Stimulated activated effector memory CD8-positive, alpha-beta T cell treated with anti-CD3 and anti-CD28 coated beads, Interleukin-12 subunit alpha, Interleukin-12 subunit beta, amount 100 ng/mL, for 72 hours (primary cell): ENCODE data around the gene KCNS3.
A peak's percentile ranks its signal among the peaks of the same experiment; 100 is the strongest.

Source experiments
- ATAC-seq: fragments of 150-1000 bp; cut with Tn5 transposase; 2 replicates; pipeline ENCODE4 v1.10.0; 2021
- DNase-seq, 2 donors: peaks; one replicate each; pipeline ENCODE4 v3.0.0; 2021 to 2022; ENCODE audit warnings: low spot score in 2 of 2
- H3K27ac Mint-ChIP-seq: one replicate; pipeline ENCODE4 v1.8.0; 2022; ENCODE audit warnings: mild to moderate bottlenecking, mixed read lengths
- H3K36me3 Mint-ChIP-seq: one replicate; pipeline ENCODE4 v1.8.0; 2022; ENCODE audit warnings: mild to moderate bottlenecking, mixed read lengths
- H3K4me1 Mint-ChIP-seq: one replicate; pipeline ENCODE4 v1.8.0; 2022; ENCODE audit warnings: mixed read lengths
- H3K4me3 Mint-ChIP-seq: one replicate; pipeline ENCODE4 v1.8.0; 2022; ENCODE audit warnings: mild to moderate bottlenecking, mixed read lengths
- H3K9me3 Mint-ChIP-seq: one replicate; pipeline ENCODE4 v1.8.0; 2022; ENCODE audit warnings: mixed read lengths

The KCNS3 gene

GRCh38 chr2:17878281-17879136 is at the start of gene KCNS3:
Gene KCNS3, plus strand, starts transcription at chr2:17878667. Its CDS starts 52,342 bp downstream, at chr2:17931009.
- H3K9me3 Mint-ChIP-seq = peaks cover 3% of the 10 kb centered on the region
- ATAC-seq (peak; percentile 73), DNase-seq (peak in 1 of 2 donors; percentile 54)
- H3K4me3 Mint-ChIP-seq = peak within 1 kb of the TSS; percentile 58
- no peaks in the 10 kb centered on the region for H3K36me3 Mint-ChIP-seq
- H3K27ac Mint-ChIP-seq = no peak within 1 kb of the TSS
- H3K4me1 Mint-ChIP-seq = peaks cover 9% of the 10 kb centered on the region

- Mint-ChIP-seq H3K9me3 (no peaks in the 10 kb centered on the region), H3K36me3 (no peaks in the 10 kb centered on the region), H3K4me1 (no peaks in the 10 kb centered on the region), H3K27ac (no peak overlapping the region), H3K4me3 (no peak overlapping the region)
- DNase-seq = peak; percentile 27 to 74
- ATAC-seq = peak; percentile 57
Measured at GRCh38 chr2:17830053-17831034, 48.1 kb upstream of the KCNS3 start.

GRCh38 chr2:17835516-17835915 is 43.0 kb upstream of the KCNS3 start:
- Mint-ChIP-seq H3K4me1 (no peaks in the 10 kb centered on the region), H3K36me3 (no peaks in the 10 kb centered on the region), H3K27ac (no peak overlapping the region), H3K9me3 (no peaks in the 10 kb centered on the region), H3K4me3 (no peak overlapping the region)
- no peak for ATAC-seq
- DNase-seq = no peak

- Mint-ChIP-seq H3K4me1 (no peaks in the 10 kb centered on the region), H3K9me3 (no peaks in the 10 kb centered on the region), H3K4me3 (no peak overlapping the region), H3K36me3 (no peaks in the 10 kb centered on the region), H3K27ac (no peak overlapping the region)
- no peak for DNase-seq
- ATAC-seq = no peak
Measured at GRCh38 chr2:17839959-17840358, 38.5 kb upstream of the KCNS3 start.

- Mint-ChIP-seq H3K9me3 (no peaks in the 10 kb centered on the region), H3K27ac (no peak overlapping the region), H3K4me1 (no peaks in the 10 kb centered on the region), H3K4me3 (no peak overlapping the region), H3K36me3 (no peaks in the 10 kb centered on the region)
- ATAC-seq (no peak), DNase-seq (no peak)
Measured at GRCh38 chr2:17843457-17843856, 35.0 kb upstream of the KCNS3 start.

- Mint-ChIP-seq H3K4me1 (no peaks in the 10 kb centered on the region), H3K27ac (no peak overlapping the region), H3K36me3 (no peaks in the 10 kb centered on the region), H3K4me3 (no peak overlapping the region), H3K9me3 (no peaks in the 10 kb centered on the region)
- DNase-seq = no peak
- ATAC-seq = no peak
Measured at GRCh38 chr2:17845806-17846205, 32.7 kb upstream of the KCNS3 start.

- Mint-ChIP-seq H3K9me3 (no peaks in the 10 kb centered on the region), H3K27ac (no peak overlapping the region), H3K36me3 (no peaks in the 10 kb centered on the region), H3K4me3 (no peak overlapping the region), H3K4me1 (peaks cover 1% of the 10 kb centered on the region)
- DNase-seq = no peak
- ATAC-seq = no peak
Measured at GRCh38 chr2:17846676-17847075, 31.8 kb upstream of the KCNS3 start.

- no peak for ATAC-seq
- Mint-ChIP-seq H3K36me3 (no peaks in the 10 kb centered on the region), H3K4me1 (peaks cover 6% of the 10 kb centered on the region), H3K27ac (no peak overlapping the region), H3K9me3 (no peaks in the 10 kb centered on the region), H3K4me3 (no peak overlapping the region)
- DNase-seq = no peak
Measured at GRCh38 chr2:17847236-17847635, 31.2 kb upstream of the KCNS3 start.

GRCh38 chr2:17849275-17849674 is 29.2 kb upstream of the KCNS3 start:
- H3K4me3 Mint-ChIP-seq = no peak overlapping the region
- no peak for ATAC-seq
- DNase-seq = no peak
- peaks cover 6% of the 10 kb centered on the region for H3K4me1 Mint-ChIP-seq
- no peaks in the 10 kb centered on the region for H3K9me3 Mint-ChIP-seq
- no peaks in the 10 kb centered on the region for H3K36me3 Mint-ChIP-seq
- no peak overlapping the region for H3K27ac Mint-ChIP-seq

- H3K9me3 Mint-ChIP-seq = no peaks in the 10 kb centered on the region
- H3K27ac Mint-ChIP-seq = no peak overlapping the region
- no peaks in the 10 kb centered on the region for H3K36me3 Mint-ChIP-seq
- DNase-seq (no peak), ATAC-seq (no peak)
- peaks cover 6% of the 10 kb centered on the region for H3K4me1 Mint-ChIP-seq
- no peak overlapping the region for H3K4me3 Mint-ChIP-seq
Measured at GRCh38 chr2:17850151-17850550, 28.3 kb upstream of the KCNS3 start.

GRCh38 chr2:17851731-17852585 is 26.5 kb upstream of the KCNS3 start:
- peak; percentile 47 for ATAC-seq
- Mint-ChIP-seq H3K4me1 (peaks cover 6% of the 10 kb centered on the region), H3K4me3 (no peak overlapping the region), H3K9me3 (no peaks in the 10 kb centered on the region), H3K27ac (no peak overlapping the region), H3K36me3 (no peaks in the 10 kb centered on the region)
- peak in 1 of 2 donors; percentile 54 for DNase-seq

GRCh38 chr2:17853799-17854198 is 24.7 kb upstream of the KCNS3 start:
- no peak for ATAC-seq
- no peak for DNase-seq
- H3K4me3 Mint-ChIP-seq = no peak overlapping the region
- no peaks in the 10 kb centered on the region for H3K36me3 Mint-ChIP-seq
- H3K27ac Mint-ChIP-seq = no peak overlapping the region
- H3K4me1 Mint-ChIP-seq = peaks cover 6% of the 10 kb centered on the region
- no peaks in the 10 kb centered on the region for H3K9me3 Mint-ChIP-seq

GRCh38 chr2:17857021-17857420 is 21.4 kb upstream of the KCNS3 start:
- ATAC-seq (no peak), DNase-seq (no peak)
- peaks cover 1% of the 10 kb centered on the region for H3K4me1 Mint-ChIP-seq
- no peak overlapping the region for H3K27ac Mint-ChIP-seq
- H3K36me3 Mint-ChIP-seq = no peaks in the 10 kb centered on the region
- H3K4me3 Mint-ChIP-seq = no peak overlapping the region
- H3K9me3 Mint-ChIP-seq = no peaks in the 10 kb centered on the region

- Mint-ChIP-seq H3K4me3 (no peak overlapping the region), H3K9me3 (no peaks in the 10 kb centered on the region), H3K27ac (no peak overlapping the region), H3K36me3 (no peaks in the 10 kb centered on the region), H3K4me1 (no peaks in the 10 kb centered on the region)
- no peak for DNase-seq
- ATAC-seq = no peak
Measured at GRCh38 chr2:17858064-17858463, 20.4 kb upstream of the KCNS3 start.

- Mint-ChIP-seq H3K9me3 (no peaks in the 10 kb centered on the region), H3K27ac (no peak overlapping the region), H3K36me3 (no peaks in the 10 kb centered on the region), H3K4me3 (no peak overlapping the region), H3K4me1 (no peaks in the 10 kb centered on the region)
- DNase-seq (no peak), ATAC-seq (no peak)
Measured at GRCh38 chr2:17863539-17863938, 14.9 kb upstream of the KCNS3 start.
